ENCODE measurements around the gene VAC14.

VAC14 gene

DNA sequence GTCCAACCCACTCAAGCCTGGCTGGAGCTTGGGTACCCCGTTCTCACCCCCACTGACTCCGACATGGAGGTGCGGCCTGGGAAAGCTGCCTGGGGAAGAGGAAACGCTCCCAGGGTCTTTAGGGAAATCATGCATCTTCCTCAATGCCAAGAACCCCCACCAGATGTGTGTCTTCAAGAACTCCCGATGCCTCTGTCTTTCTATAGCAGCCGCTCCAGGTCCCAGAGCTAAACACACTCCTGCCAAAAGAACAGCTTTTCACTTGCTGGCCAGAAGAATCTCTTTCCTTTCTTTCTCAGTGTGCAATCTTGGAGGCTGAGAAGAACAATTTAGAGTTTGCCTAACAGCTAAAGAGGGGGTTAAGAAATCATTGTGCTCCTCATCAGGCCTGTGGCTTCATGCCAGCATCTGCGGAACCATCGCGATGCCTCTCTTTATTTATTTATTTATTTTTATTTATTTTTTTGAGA lies 74.0 kb downstream of the VAC14 start:
- no peak for DNase-seq (ENCODE audit: insufficient read length)
- TF ChIP-seq TAF1 (IDR thresholded peaks at IDR 0.05; ENCODE audit: borderline replicate concordance, low read depth, low read length): no peak
- no peak for TF ChIP-seq POLR2A (IDR thresholded peaks at IDR 0.05; ENCODE audit: low read depth, low read length)
- TF ChIP-seq POLR2AphosphoS5 (IDR thresholded peaks at IDR 0.05; ENCODE audit: low read depth, low read length): no peak
- no peak for FAIRE-seq

GRCh38 chr16:70725912-70726828 lies 74.8 kb downstream of the VAC14 start:
- FAIRE-seq (no peak), DNase-seq (ENCODE audit: insufficient read length) (no peak)

GRCh38 chr16:70725024-70725911 lies 75.7 kb downstream of the VAC14 start:
- no peak for FAIRE-seq
- no peak for TF ChIP-seq TAF1 (IDR thresholded peaks at IDR 0.05; ENCODE audit: borderline replicate concordance, low read depth, low read length)
- TF ChIP-seq POLR2AphosphoS5 (IDR thresholded peaks at IDR 0.05; ENCODE audit: low read depth, low read length): no peak
- TF ChIP-seq POLR2A (IDR thresholded peaks at IDR 0.05; ENCODE audit: low read depth, low read length): no peak
- DNase-seq (ENCODE audit: insufficient read length): no peak

More at GRCh38 chr16:70725912-70726828, 74.8 kb downstream of the VAC14 start:
- TF ChIP-seq POLR2AphosphoS5 (IDR thresholded peaks at IDR 0.05; ENCODE audit: low read depth, low read length) (no peak), POLR2A (IDR thresholded peaks at IDR 0.05; ENCODE audit: low read depth, low read length) (no peak), TAF1 (IDR thresholded peaks at IDR 0.05; ENCODE audit: borderline replicate concordance, low read depth, low read length) (no peak)

DNA sequence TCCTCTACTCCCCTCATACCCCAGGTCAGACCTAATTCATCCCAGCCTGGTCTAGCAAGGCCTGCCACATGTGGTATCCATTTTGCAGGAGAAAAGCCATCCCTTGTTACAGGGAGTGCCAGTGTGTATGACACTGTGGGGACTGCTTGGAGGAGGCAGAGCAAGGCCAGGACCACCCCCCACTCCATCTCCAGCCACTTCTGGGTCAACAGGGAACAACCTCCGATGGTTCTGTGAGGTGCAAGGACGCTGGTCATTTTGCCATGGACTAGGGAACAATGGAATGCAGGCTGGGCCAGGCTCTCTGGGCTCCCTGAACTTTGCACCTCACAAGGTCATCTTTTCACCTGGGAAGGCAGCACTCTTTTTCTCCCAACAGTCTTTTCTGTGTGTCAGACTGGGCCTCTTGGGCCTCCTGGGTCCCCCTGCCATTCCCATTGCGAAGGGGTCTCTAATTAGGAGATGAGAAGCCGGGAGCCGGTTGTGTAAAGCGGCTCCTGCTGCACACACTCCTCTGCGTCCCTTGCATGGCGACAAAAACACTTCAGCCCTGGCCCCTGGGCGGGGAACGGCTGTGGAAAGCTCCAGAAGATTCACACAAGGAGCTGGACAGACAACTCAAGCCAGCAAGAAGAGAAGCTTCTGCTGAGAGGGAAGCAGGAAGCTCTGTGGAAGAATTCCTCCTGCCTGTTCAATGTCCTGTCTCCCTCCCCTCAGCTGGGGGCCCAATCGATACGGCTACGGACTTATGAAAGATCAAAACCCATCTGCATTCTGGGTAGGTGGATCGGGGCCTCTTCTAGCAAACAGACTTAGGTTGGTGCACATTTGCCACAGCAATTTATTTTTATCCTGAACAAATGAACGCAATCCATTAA lies 76.6 kb downstream of the VAC14 start:
- no peak for DNase-seq (ENCODE audit: insufficient read length)
- FAIRE-seq: no peak
- no peak for TF ChIP-seq TAF1 (IDR thresholded peaks at IDR 0.05; ENCODE audit: borderline replicate concordance, low read depth, low read length)
- TF ChIP-seq POLR2AphosphoS5 (IDR thresholded peaks at IDR 0.05; ENCODE audit: low read depth, low read length): no peak
- no peak for TF ChIP-seq POLR2A (IDR thresholded peaks at IDR 0.05; ENCODE audit: low read depth, low read length)

DNA sequence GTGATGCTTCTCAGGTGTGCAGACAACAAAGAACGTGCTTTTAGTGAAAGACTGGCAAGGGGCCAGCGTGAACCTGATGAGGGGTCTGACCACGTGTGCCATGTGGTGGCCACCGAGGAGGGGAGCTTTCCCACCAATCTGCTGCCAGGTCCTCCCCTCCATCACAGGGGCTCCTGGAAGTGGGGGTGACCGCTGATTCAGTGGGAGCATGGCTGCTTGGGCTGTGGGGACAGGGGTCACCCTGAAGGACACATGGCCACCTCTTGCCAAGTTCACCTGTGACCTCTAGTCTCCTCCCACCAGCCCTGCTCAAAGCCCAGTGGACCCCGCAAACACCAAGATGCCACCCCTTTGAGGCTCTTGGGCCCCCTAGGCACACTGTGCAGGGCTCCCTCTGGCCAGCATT lies 77.2 kb downstream of the VAC14 start:
- TF ChIP-seq POLR2AphosphoS5 (IDR thresholded peaks at IDR 0.05; ENCODE audit: low read depth, low read length) (no peak), POLR2A (IDR thresholded peaks at IDR 0.05; ENCODE audit: low read depth, low read length) (no peak)
- FAIRE-seq (no peak), DNase-seq (ENCODE audit: insufficient read length) (no peak)

- DNase-seq (ENCODE audit: insufficient read length) (no peak), FAIRE-seq (no peak)
- TF ChIP-seq POLR2AphosphoS5 (IDR thresholded peaks at IDR 0.05; ENCODE audit: low read depth, low read length) (no peak), TAF1 (IDR thresholded peaks at IDR 0.05; ENCODE audit: borderline replicate concordance, low read depth, low read length) (no peak), POLR2A (IDR thresholded peaks at IDR 0.05; ENCODE audit: low read depth, low read length) (no peak)
Measured at GRCh38 chr16:70721202-70721963, 79.6 kb downstream of the VAC14 start.

DNA sequence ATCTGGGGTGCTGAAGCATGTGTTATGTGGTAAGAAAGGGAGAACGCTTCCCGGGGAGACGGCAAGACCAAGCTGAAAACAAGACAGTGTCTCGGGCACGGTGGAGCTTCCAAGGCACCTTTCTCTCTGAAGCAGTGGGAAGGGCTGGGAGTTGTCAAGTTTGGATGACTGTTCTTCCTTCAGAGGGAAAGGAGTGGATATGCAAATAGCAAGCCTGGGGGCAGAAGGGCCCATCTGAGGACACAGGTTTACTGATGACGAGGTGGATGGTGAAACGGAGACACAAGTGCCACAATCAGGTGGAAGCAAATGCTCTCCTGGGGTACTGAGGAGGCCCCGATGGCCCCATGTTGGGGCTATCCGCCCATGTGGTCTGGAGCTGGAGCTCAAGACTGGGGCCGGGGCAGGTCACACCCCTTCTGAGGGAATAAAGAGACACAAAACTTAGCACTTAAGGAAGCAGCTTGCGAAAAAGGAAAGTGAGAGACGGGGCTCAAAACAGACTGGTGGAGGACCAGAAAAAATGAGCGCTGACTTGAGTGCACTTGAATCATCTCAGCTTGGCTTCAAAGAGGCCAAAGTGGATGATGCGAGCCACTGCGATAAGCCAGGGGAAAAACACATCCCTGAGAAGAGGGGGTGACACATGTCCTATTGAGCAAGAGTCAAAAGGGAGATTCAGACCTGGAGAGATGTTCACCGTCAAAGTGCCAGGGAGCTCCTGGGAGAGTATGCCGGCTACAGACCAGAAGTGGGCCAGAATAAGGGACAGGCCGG lies 80.3 kb downstream of the VAC14 start:
- DNase-seq (ENCODE audit: insufficient read length): no peak
- TF ChIP-seq POLR2AphosphoS5 (IDR thresholded peaks at IDR 0.05; ENCODE audit: low read depth, low read length): no peak
- no peak for TF ChIP-seq TAF1 (IDR thresholded peaks at IDR 0.05; ENCODE audit: borderline replicate concordance, low read depth, low read length)
- TF ChIP-seq POLR2A (IDR thresholded peaks at IDR 0.05; ENCODE audit: low read depth, low read length): no peak
- no peak for FAIRE-seq

DNA sequence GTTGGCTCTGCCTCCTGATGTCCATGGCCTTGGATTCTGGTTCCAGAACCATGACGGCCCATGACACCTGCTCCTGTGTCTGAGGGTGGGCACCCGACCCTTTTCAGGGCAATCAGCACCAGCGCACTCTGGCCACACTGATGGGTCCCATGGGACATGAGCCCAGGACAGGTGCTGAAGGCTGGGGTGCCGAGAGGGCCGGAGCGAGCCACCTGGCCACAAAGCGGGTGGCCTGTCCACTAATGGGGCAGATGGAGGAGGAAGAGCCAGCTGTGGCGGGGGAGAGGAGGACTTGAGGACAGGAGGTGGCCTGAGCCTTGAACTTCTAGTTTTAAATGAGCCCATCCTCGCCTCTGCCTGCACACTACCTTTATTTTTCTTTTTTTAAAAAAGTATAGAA lies 83.9 kb downstream of the VAC14 start:
- FAIRE-seq (no peak), DNase-seq (ENCODE audit: insufficient read length) (no peak)
- TF ChIP-seq POLR2AphosphoS5 (IDR thresholded peaks at IDR 0.05; ENCODE audit: low read depth, low read length): no peak
- no peak for TF ChIP-seq POLR2A (IDR thresholded peaks at IDR 0.05; ENCODE audit: low read depth, low read length)
- no peak for TF ChIP-seq TAF1 (IDR thresholded peaks at IDR 0.05; ENCODE audit: borderline replicate concordance, low read depth, low read length)

DNA sequence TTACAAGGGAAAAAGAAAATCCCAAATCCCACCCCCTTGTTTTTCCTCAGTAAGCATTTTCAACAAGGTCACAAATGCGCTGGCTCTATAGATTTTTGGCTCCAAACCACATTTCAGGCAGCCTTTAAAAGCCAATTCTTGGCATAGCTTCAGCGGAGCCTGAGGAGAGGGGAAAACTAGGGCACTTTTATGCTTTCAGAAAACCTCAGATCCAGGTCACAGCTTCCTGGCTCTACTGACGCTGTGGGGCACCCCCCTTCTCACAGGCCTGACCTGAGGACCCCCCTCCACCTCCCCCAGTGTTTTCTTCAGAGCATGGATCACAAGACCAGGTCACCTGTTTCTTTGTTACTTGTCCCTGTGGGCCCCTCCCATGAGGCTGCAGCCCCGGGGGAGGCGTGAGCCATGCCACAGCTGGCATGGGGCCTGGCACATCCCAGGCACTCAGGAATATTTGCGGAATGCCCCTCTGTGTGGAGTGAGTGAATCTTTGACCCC lies 85.0 kb downstream of the VAC14 start:
- TF ChIP-seq TAF1 (IDR thresholded peaks at IDR 0.05; ENCODE audit: borderline replicate concordance, low read depth, low read length): no peak
- no peak for TF ChIP-seq POLR2AphosphoS5 (IDR thresholded peaks at IDR 0.05; ENCODE audit: low read depth, low read length)
- no peak for TF ChIP-seq POLR2A (IDR thresholded peaks at IDR 0.05; ENCODE audit: low read depth, low read length)
- DNase-seq (ENCODE audit: insufficient read length) (no peak), FAIRE-seq (no peak)
